Measurements from ENCODE around the gene NAV2. TPM values are rescaled to one million over a fixed set of nuclear protein-coding genes. Genes with fewer than 3 reads are reported as not detected.

The NAV2 gene
- total RNA-seq, 1 donor from 2014 or later = 9.6 TPM

GRCh38 chr11:20161230-20161918 is 448.7 kb downstream of the NAV2 start:
- peak overlapping the region; percentile 96 for H3K4me2 ChIP-seq
- H3K4me3 Mint-ChIP-seq = peak overlapping the region; percentile 85

GRCh38 chr11:20161923-20162744 is 449.5 kb downstream of the NAV2 start:
- H3K36me3 Mint-ChIP-seq = peaks cover under 1% of the 10 kb centered on the region
- H3F3A ChIP-seq (ENCODE audit: low read depth) = peaks cover 83% of the 10 kb centered on the region
- H3K9me3 Mint-ChIP-seq = peaks cover 4% of the 10 kb centered on the region
- peaks cover 82% of the 10 kb centered on the region for H3K27me3 Mint-ChIP-seq (ENCODE audit: insufficient read depth, low read depth)
- H3K27ac ChIP-seq = no peak overlapping the region
- H4K20me1 ChIP-seq (ENCODE audit: low read depth) = peaks cover 44% of the 10 kb centered on the region
- no peaks in the 10 kb centered on the region for H3K36me3 ChIP-seq
- peaks cover 84% of the 10 kb centered on the region for H3K4me1 ChIP-seq
- H3K4me3 ChIP-seq = peak overlapping the region; percentile 65
- H3K27ac Mint-ChIP-seq = no peak overlapping the region
- H3K4me2 ChIP-seq = peak overlapping the region; percentile 96
- DNase-seq (ENCODE audit: low spot score) = peak; percentile 54
- no peaks in the 10 kb centered on the region for H3K79me2 ChIP-seq (ENCODE audit: low read depth)
- H3K4me1 Mint-ChIP-seq = peaks cover 79% of the 10 kb centered on the region
- peak overlapping the region; percentile 85 for H3K4me3 Mint-ChIP-seq
- H2AFZ ChIP-seq (replicated peaks) = no peak overlapping the region
- no peaks in the 10 kb centered on the region for H3K9me3 ChIP-seq (ENCODE audit: low read depth)
- no peak overlapping the region for H3K9ac ChIP-seq
- TF ChIP-seq, protein P1, sequence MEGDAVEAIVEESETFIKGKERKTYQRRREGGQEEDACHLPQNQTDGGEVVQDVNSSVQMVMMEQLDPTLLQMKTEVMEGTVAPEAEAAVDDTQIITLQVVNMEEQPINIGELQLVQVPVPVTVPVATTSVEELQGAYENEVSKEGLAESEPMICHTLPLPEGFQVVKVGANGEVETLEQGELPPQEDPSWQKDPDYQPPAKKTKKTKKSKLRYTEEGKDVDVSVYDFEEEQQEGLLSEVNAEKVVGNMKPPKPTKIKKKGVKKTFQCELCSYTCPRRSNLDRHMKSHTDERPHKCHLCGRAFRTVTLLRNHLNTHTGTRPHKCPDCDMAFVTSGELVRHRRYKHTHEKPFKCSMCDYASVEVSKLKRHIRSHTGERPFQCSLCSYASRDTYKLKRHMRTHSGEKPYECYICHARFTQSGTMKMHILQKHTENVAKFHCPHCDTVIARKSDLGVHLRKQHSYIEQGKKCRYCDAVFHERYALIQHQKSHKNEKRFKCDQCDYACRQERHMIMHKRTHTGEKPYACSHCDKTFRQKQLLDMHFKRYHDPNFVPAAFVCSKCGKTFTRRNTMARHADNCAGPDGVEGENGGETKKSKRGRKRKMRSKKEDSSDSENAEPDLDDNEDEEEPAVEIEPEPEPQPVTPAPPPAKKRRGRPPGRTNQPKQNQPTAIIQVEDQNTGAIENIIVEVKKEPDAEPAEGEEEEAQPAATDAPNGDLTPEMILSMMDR (IDR thresholded peaks at IDR 0.05) = no peak
- TF ChIP-seq EZH2 (IDR thresholded peaks at IDR 0.05) (peak; percentile 47), EZH2phosphoT487 (IDR thresholded peaks at IDR 0.05) (no peak)
- peaks cover 87% of the 10 kb centered on the region for H3K27me3 ChIP-seq

More at GRCh38 chr11:20161230-20161918, 448.7 kb downstream of the NAV2 start:
- Mint-ChIP-seq H3K9me3 (peaks cover 2% of the 10 kb centered on the region), H3K36me3 (no peaks in the 10 kb centered on the region), H3K27ac (no peak overlapping the region), H3K4me1 (peaks cover 76% of the 10 kb centered on the region), H3K27me3 (ENCODE audit: insufficient read depth, low read depth) (peaks cover 80% of the 10 kb centered on the region)
- H3K9ac ChIP-seq = no peak overlapping the region
- no peaks in the 10 kb centered on the region for H3K79me2 ChIP-seq (ENCODE audit: low read depth)
- no peak overlapping the region for H2AFZ ChIP-seq (replicated peaks)
- H3K9me3 ChIP-seq (ENCODE audit: low read depth) = no peaks in the 10 kb centered on the region
- H3K36me3 ChIP-seq = no peaks in the 10 kb centered on the region
- no peak overlapping the region for H3K27ac ChIP-seq
- peaks cover 88% of the 10 kb centered on the region for H3F3A ChIP-seq (ENCODE audit: low read depth)
- peaks cover 87% of the 10 kb centered on the region for H3K27me3 ChIP-seq
- H3K4me1 ChIP-seq = peaks cover 77% of the 10 kb centered on the region
- TF ChIP-seq, protein P1 (IDR thresholded peaks at IDR 0.05) = no peak
- TF ChIP-seq EZH2phosphoT487 (IDR thresholded peaks at IDR 0.05) (peak; percentile 53), EZH2 (IDR thresholded peaks at IDR 0.05) (peak; percentile 62)
- DNase-seq (ENCODE audit: low spot score) = peak; percentile 68
- H4K20me1 ChIP-seq (ENCODE audit: low read depth) = peaks cover 44% of the 10 kb centered on the region
- H3K4me3 ChIP-seq = peak overlapping the region; percentile 65

- Histone ChIP-seq H3K4me2 (peak overlapping the region; percentile 96), H3K79me2 (ENCODE audit: low read depth) (no peaks in the 10 kb centered on the region), H3F3A (ENCODE audit: low read depth) (peaks cover 82% of the 10 kb centered on the region), H3K4me3 (peak overlapping the region; percentile 65), H2AFZ (replicated peaks) (no peak overlapping the region), H3K27ac (no peak overlapping the region), H3K4me1 (peaks cover 82% of the 10 kb centered on the region), H3K9ac (no peak overlapping the region), H3K36me3 (no peaks in the 10 kb centered on the region), H4K20me1 (ENCODE audit: low read depth) (peaks cover 37% of the 10 kb centered on the region), H3K9me3 (ENCODE audit: low read depth) (no peaks in the 10 kb centered on the region), H3K27me3 (peaks cover 87% of the 10 kb centered on the region)
- Mint-ChIP-seq H3K27me3 (ENCODE audit: insufficient read depth, low read depth) (peaks cover 80% of the 10 kb centered on the region), H3K36me3 (peaks cover 4% of the 10 kb centered on the region), H3K27ac (peak overlapping the region; percentile 25), H3K4me1 (peaks cover 76% of the 10 kb centered on the region), H3K9me3 (peaks cover 7% of the 10 kb centered on the region), H3K4me3 (peak overlapping the region; percentile 85)
- TF ChIP-seq, protein P1 (IDR thresholded peaks at IDR 0.05) = no peak
- peak; percentile 62 for TF ChIP-seq EZH2phosphoT487 (IDR thresholded peaks at IDR 0.05)
- peak; percentile 78 for TF ChIP-seq EZH2 (IDR thresholded peaks at IDR 0.05)
- peak; percentile 85 for DNase-seq (ENCODE audit: low spot score)
Observed at GRCh38 chr11:20162824-20163782, 450.5 kb downstream of the NAV2 start.

Data from neural progenitor cell (in vitro differentiated cells).